ENCODE measurements around the gene HNRNPF.

The HNRNPF gene

DNA sequence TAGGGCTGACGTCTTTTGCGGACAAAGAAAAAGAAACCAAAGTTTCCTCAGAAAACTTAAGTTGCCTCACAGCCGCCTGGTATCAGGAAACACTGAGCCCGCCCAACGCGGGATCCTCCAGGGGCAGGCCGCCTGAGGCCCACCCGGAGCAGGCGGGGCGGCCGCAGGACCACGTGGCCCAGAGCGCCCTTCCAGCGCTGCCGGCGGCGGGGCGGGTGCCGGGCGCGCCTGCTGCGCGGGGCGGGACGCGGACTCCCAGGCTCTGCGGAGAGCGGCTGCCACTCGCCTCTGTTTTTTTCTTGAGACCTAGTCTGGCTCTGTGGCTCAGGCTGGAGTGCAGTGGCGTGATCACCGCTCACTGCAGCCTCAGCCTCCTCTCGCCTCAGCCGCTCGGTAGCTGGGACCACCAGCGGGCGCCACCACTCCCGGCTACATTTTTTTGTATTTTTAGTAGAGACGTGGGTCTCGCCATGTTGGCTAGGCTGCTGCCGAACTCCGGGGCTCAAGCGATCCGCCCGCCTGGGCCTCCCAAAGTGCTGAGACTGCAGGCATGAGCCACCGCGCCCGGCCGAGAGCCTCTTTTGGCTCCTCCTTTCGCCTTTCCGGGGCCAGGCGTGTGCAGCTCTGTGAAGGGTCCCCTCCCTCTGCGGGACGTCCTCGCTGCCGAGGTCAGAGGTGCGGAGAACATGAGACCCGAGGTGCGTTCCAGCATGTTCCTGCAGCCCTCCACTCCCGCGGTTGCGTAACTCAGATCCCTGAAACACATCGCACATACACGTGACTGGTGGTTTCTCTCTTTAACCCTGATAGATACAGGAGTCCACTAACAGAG is 11.6 kb upstream of the HNRNPF start:
- Histone ChIP-seq H3K9me3 (ENCODE audit: control insufficient read depth, insufficient read depth, low read length) (no peaks in the 10 kb centered on the region), H3K4me3 (ENCODE audit: low read depth, low read length) (peak overlapping the region; percentile 57), H3K36me3 (ENCODE audit: control insufficient read depth, insufficient read depth, low read length) (no peaks in the 10 kb centered on the region), H3K9ac (ENCODE audit: low read depth, low read length) (peak overlapping the region; percentile 66), H3K27ac (ENCODE audit: low read depth, low read length) (peak overlapping the region; percentile 67), H3K4me1 (ENCODE audit: control insufficient read depth, insufficient read depth, low read length) (peaks cover 3% of the 10 kb centered on the region; the same call in 1 of the 2 replicates), H3K27me3 (ENCODE audit: control insufficient read depth, insufficient read depth, low read length) (peaks cover 9% of the 10 kb centered on the region)

- H3K9me3 ChIP-seq (ENCODE audit: control insufficient read depth, insufficient read depth, low read length) = no peaks in the 10 kb centered on the region
- no peak overlapping the region; the same call in 1 of the 2 replicates for H3K9ac ChIP-seq (ENCODE audit: low read depth, low read length)
- peaks cover 9% of the 10 kb centered on the region for H3K27me3 ChIP-seq (ENCODE audit: control insufficient read depth, insufficient read depth, low read length)
- peak overlapping the region; percentile 57; the same call in 1 of the 2 replicates for H3K4me3 ChIP-seq (ENCODE audit: low read depth, low read length)
- H3K4me1 ChIP-seq (ENCODE audit: control insufficient read depth, insufficient read depth, low read length) = peaks cover 3% of the 10 kb centered on the region; the same call in 1 of the 2 replicates
- no peak overlapping the region for H3K27ac ChIP-seq (ENCODE audit: low read depth, low read length)
- H3K36me3 ChIP-seq (ENCODE audit: control insufficient read depth, insufficient read depth, low read length) = no peaks in the 10 kb centered on the region
These were observed 11.0 kb upstream of the HNRNPF start for GRCh38 chr10:43419997-43420368.

GRCh38 chr10:43417950-43418768 is 9.2 kb upstream of the HNRNPF start:
- Histone ChIP-seq H3K27me3 (ENCODE audit: control insufficient read depth, insufficient read depth, low read length) (peaks cover 9% of the 10 kb centered on the region), H3K9ac (ENCODE audit: low read depth, low read length) (no peak overlapping the region), H3K27ac (ENCODE audit: low read depth, low read length) (no peak overlapping the region), H3K9me3 (ENCODE audit: control insufficient read depth, insufficient read depth, low read length) (no peaks in the 10 kb centered on the region), H3K36me3 (ENCODE audit: control insufficient read depth, insufficient read depth, low read length) (no peaks in the 10 kb centered on the region), H3K4me3 (ENCODE audit: low read depth, low read length) (no peak overlapping the region), H3K4me1 (ENCODE audit: control insufficient read depth, insufficient read depth, low read length) (peaks cover 3% of the 10 kb centered on the region; the same call in 1 of the 2 replicates)

GRCh38 chr10:43415544-43415943 is 6.6 kb upstream of the HNRNPF start:
- no peak overlapping the region for H3K9ac ChIP-seq (ENCODE audit: low read depth, low read length)
- H3K4me1 ChIP-seq (ENCODE audit: control insufficient read depth, insufficient read depth, low read length) = no peaks in the 10 kb centered on the region
- H3K4me3 ChIP-seq (ENCODE audit: low read depth, low read length) = no peak overlapping the region
- H3K36me3 ChIP-seq (ENCODE audit: control insufficient read depth, insufficient read depth, low read length) = no peaks in the 10 kb centered on the region
- no peaks in the 10 kb centered on the region for H3K9me3 ChIP-seq (ENCODE audit: control insufficient read depth, insufficient read depth, low read length)
- H3K27me3 ChIP-seq (ENCODE audit: control insufficient read depth, insufficient read depth, low read length) = no peaks in the 10 kb centered on the region
- no peak overlapping the region for H3K27ac ChIP-seq (ENCODE audit: low read depth, low read length)

DNA sequence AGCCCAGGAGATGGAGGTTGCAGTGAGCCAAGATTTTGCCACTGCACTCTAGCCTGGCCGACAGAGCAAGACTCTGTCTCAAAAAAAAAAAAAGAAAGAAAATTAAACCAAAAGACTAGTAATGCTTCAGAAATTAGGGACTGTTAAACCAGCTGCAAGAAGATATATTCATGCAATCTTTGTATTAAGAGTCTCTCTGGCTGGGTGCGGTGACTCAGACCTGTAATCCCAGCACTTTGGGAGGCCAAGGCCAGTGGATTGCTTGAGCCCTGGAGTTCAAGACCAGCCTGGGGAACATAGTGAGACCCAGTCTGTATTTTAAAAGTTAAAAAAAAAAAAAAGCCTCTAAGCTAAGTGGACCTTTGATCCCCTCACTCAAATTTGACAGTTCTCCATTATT is 2.5 kb upstream of the HNRNPF start:
- H3K9me3 ChIP-seq (ENCODE audit: control insufficient read depth, insufficient read depth, low read length) = no peaks in the 10 kb centered on the region
- H3K4me1 ChIP-seq (ENCODE audit: control insufficient read depth, insufficient read depth, low read length) = no peaks in the 10 kb centered on the region
- no peaks in the 10 kb centered on the region for H3K36me3 ChIP-seq (ENCODE audit: control insufficient read depth, insufficient read depth, low read length)
- H3K27me3 ChIP-seq (ENCODE audit: control insufficient read depth, insufficient read depth, low read length) = no peaks in the 10 kb centered on the region
- H3K4me3 ChIP-seq (ENCODE audit: low read depth, low read length) = no peak overlapping the region
- no peak overlapping the region for H3K27ac ChIP-seq (ENCODE audit: low read depth, low read length)
- H3K9ac ChIP-seq (ENCODE audit: low read depth, low read length) = no peak overlapping the region

GRCh38 chr10:43410345-43410744 is 1.4 kb upstream of the HNRNPF start:
- Histone ChIP-seq H3K4me1 (ENCODE audit: control insufficient read depth, insufficient read depth, low read length) (peaks cover 6% of the 10 kb centered on the region), H3K27me3 (ENCODE audit: control insufficient read depth, insufficient read depth, low read length) (no peaks in the 10 kb centered on the region), H3K9me3 (ENCODE audit: control insufficient read depth, insufficient read depth, low read length) (no peaks in the 10 kb centered on the region), H3K9ac (ENCODE audit: low read depth, low read length) (no peak overlapping the region), H3K4me3 (ENCODE audit: low read depth, low read length) (no peak overlapping the region), H3K27ac (ENCODE audit: low read depth, low read length) (no peak overlapping the region), H3K36me3 (ENCODE audit: control insufficient read depth, insufficient read depth, low read length) (no peaks in the 10 kb centered on the region)

DNA sequence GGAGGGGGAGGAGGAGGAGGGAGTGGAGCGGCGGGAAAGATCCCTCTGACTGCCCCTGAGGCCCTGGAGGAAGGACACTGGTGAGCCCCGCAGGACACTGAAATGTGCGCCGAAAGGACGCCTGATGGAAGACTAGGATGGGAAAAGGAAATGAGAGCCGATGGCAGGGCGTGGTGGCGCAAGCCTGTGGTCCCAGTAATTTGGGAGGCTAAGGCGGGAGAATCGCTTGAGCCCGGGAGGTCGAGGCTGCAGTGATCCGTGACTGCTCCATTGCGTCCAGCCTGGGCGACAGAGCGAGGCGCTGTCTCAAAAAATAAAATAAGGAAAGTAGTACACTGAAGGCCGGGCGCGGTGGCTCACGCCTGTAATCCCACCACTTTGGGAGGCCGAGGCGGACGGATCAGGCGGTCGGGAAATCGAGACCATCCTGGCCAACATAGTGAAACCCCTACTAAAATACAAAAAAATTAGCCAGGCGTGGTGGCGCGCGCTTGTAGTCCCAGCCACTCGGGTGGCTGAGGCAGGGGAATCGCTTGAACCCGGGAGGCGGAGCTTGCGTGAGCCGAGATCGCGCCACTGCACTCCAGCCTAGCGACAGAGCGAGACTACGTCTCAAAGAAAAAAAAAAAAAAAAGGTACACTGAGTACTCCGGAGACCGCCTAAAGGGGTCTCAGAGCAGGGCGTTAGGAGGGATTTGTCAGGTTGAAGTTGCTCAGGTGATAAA is 561 bp upstream of the HNRNPF start:
- H3K27ac ChIP-seq (ENCODE audit: low read depth, low read length) = peak overlapping the region; percentile 99
- H3K27me3 ChIP-seq (ENCODE audit: control insufficient read depth, insufficient read depth, low read length) = no peaks in the 10 kb centered on the region
- peak overlapping the region; percentile 59 for H3K4me3 ChIP-seq (ENCODE audit: low read depth, low read length)
- H3K9me3 ChIP-seq (ENCODE audit: control insufficient read depth, insufficient read depth, low read length) = no peaks in the 10 kb centered on the region
- no peaks in the 10 kb centered on the region for H3K36me3 ChIP-seq (ENCODE audit: control insufficient read depth, insufficient read depth, low read length)
- H3K9ac ChIP-seq (ENCODE audit: low read depth, low read length) = peak overlapping the region; percentile 47; the same call in 1 of the 2 replicates
- H3K4me1 ChIP-seq (ENCODE audit: control insufficient read depth, insufficient read depth, low read length) = peaks cover 12% of the 10 kb centered on the region

DNA sequence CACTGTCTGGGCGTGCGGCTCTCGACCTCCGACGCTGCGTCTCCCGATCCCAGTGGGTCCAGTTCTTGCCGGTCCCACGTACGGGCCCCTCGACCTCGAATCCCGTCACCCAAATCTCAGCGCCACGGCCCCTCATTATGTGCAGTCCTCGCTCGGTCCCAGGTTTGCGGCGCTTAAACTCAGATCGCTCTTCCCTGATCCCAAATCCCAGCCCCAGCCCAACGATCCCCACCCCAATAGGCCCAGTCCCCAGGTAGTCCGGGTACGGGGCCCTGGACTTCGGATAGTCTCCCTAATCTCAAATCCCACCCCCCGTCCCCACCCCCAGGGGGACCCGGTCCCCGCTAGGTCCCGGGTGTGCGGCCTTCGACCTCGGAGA is 666 bp downstream of the HNRNPF start:
- H3K4me3 ChIP-seq (ENCODE audit: low read depth, low read length) = peak overlapping the region; percentile 94
- H3K27me3 ChIP-seq (ENCODE audit: control insufficient read depth, insufficient read depth, low read length) = no peaks in the 10 kb centered on the region
- H3K9me3 ChIP-seq (ENCODE audit: control insufficient read depth, insufficient read depth, low read length) = no peaks in the 10 kb centered on the region
- H3K36me3 ChIP-seq (ENCODE audit: control insufficient read depth, insufficient read depth, low read length) = peaks cover 5% of the 10 kb centered on the region
- peak overlapping the region; percentile 93 for H3K9ac ChIP-seq (ENCODE audit: low read depth, low read length)
- peaks cover 21% of the 10 kb centered on the region for H3K4me1 ChIP-seq (ENCODE audit: control insufficient read depth, insufficient read depth, low read length)
- H3K27ac ChIP-seq (ENCODE audit: low read depth, low read length) = peak overlapping the region; percentile 99

DNA sequence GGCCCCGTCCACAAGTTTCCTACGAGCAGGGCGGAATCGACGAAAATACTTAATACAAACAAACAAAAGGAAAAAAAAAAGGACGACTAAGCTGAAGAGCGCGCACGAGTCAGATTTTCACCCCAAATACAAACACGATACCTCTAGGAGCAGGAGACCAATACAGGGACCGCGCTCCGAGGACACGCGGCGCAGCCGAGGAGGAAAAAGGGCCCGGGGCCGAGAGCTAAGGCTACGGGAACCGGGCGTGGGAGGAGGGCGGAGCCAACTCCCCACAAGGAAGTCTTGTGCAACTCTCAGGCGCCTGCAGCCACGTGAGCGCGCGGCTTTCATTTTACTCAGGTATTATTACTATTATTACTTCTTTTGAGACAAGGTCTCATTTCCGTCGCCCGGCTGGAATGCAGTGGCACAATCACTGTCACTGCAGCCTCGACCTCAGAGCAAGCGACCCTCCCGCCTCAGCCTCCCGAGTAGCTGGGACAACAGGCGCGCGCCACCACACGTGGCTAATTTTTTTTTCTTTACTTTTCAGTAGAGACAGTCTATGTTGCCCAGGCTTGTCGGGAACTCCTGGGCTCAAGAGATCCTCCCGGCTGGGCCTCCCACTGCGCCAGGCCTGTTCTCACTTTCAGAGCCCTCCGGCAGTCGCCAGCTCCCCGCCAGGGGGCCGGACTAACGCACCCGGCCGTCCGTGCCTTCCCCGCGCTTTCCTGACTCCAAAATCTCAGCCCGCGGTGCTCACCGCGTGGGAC is 1.2 kb downstream of the HNRNPF start:
- peaks cover 9% of the 10 kb centered on the region for H3K36me3 ChIP-seq (ENCODE audit: control insufficient read depth, insufficient read depth, low read length)

GRCh38 chr10:43407148-43407575 is 1.8 kb downstream of the HNRNPF start:
- Histone ChIP-seq H3K9ac (ENCODE audit: low read depth, low read length) (peak overlapping the region; percentile 93), H3K36me3 (ENCODE audit: control insufficient read depth, insufficient read depth, low read length) (peaks cover 12% of the 10 kb centered on the region), H3K27me3 (ENCODE audit: control insufficient read depth, insufficient read depth, low read length) (no peaks in the 10 kb centered on the region), H3K9me3 (ENCODE audit: control insufficient read depth, insufficient read depth, low read length) (no peaks in the 10 kb centered on the region), H3K27ac (ENCODE audit: low read depth, low read length) (peak overlapping the region; percentile 99), H3K4me3 (ENCODE audit: low read depth, low read length) (peak overlapping the region; percentile 94), H3K4me1 (ENCODE audit: control insufficient read depth, insufficient read depth, low read length) (peaks cover 28% of the 10 kb centered on the region)

More for the DNA sequence above, 1.2 kb downstream of the HNRNPF start:
- H3K9me3 ChIP-seq (ENCODE audit: control insufficient read depth, insufficient read depth, low read length) = no peaks in the 10 kb centered on the region
- H3K27ac ChIP-seq (ENCODE audit: low read depth, low read length) = peak overlapping the region; percentile 99
- peak overlapping the region; percentile 94 for H3K4me3 ChIP-seq (ENCODE audit: low read depth, low read length)
- no peaks in the 10 kb centered on the region for H3K27me3 ChIP-seq (ENCODE audit: control insufficient read depth, insufficient read depth, low read length)
- H3K9ac ChIP-seq (ENCODE audit: low read depth, low read length) = peak overlapping the region; percentile 93
- peaks cover 23% of the 10 kb centered on the region for H3K4me1 ChIP-seq (ENCODE audit: control insufficient read depth, insufficient read depth, low read length)

Measured in HUES48 (cell line).